SK-N-SH treated with all-trans-retinoic acid at 6 μM for 48 hours (cell line): Measurements from ENCODE around the gene UVRAG.

Experiments
- ATAC-seq: fragments of 200-7000 bp; cut with Tn5 transposase; 3 replicates; pipeline ENCODE4 v1.9.1; 2020; ENCODE audit warnings: mild to moderate bottlenecking, moderate library complexity
- ARNTL ChIP-seq: fragments of 450-650 bp; formaldehyde crosslinking; IDR thresholded peaks from 2 replicates; pipeline ENCODE4 v1.5.0; 2020; ENCODE audit warnings: low read depth, mild to moderate bottlenecking, moderate library complexity, borderline replicate concordance
- BACH2 ChIP-seq: fragments of 250-450 bp; sonication (Bioruptor Pico); IDR thresholded peaks from 2 replicates; pipeline ENCODE4 v1.9.0; 2021; ENCODE audit warnings: mild to moderate bottlenecking, borderline replicate concordance
- CREB5 ChIP-seq: fragments of 250-450 bp; sonication (Bioruptor Pico); IDR thresholded peaks from 2 replicates; pipeline ENCODE4 v1.5.1; 2020; ENCODE audit warnings: low read depth, mild to moderate bottlenecking, moderate library complexity
- CSRNP3 ChIP-seq: fragments of 250-450 bp; sonication (Bioruptor Pico); IDR thresholded peaks from 2 replicates; pipeline ENCODE4 v1.5.1; 2021; ENCODE audit warnings: mild to moderate bottlenecking, moderate library complexity
- ESRRG ChIP-seq: fragments of 250-450 bp; sonication (Bioruptor Pico); IDR thresholded peaks from 2 replicates; pipeline ENCODE4 v1.6.1; 2021; ENCODE audit warnings: mild to moderate bottlenecking
- GLIS3 ChIP-seq: fragments of 250-450 bp; sonication (Bioruptor Pico); IDR thresholded peaks from 2 replicates; pipeline ENCODE4 v1.5.0; 2020; ENCODE audit warnings: mild to moderate bottlenecking, moderate library complexity
- ISL1 ChIP-seq: fragments of 250-450 bp; sonication (Bioruptor Pico); IDR thresholded peaks from 2 replicates; pipeline ENCODE4 v2.1.2; 2022; ENCODE audit warnings: mild to moderate bottlenecking, moderate library complexity
- OSR1 ChIP-seq: fragments of 250-450 bp; sonication (Bioruptor Pico); IDR thresholded peaks from 2 replicates; pipeline ENCODE4 v1.8.0; 2022; ENCODE audit warnings: moderate library complexity, mild to moderate bottlenecking, inconsistent platforms
- PATZ1 ChIP-seq: fragments of 250-450 bp; sonication (Bioruptor Pico); IDR thresholded peaks from 2 replicates; pipeline ENCODE4 v1.8.0; 2020; ENCODE audit warnings: mild to moderate bottlenecking, moderate library complexity, borderline replicate concordance
- POU6F1 ChIP-seq: fragments of 250-450 bp; sonication (Bioruptor Pico); IDR thresholded peaks from 2 replicates; pipeline ENCODE4 v1.8.0; 2021; ENCODE audit warnings: low read depth, mild to moderate bottlenecking, moderate library complexity, borderline replicate concordance
- PPARA ChIP-seq: fragments of 250-450 bp; sonication (Bioruptor Pico); IDR thresholded peaks from 2 replicates; pipeline ENCODE4 v1.5.0; 2020; ENCODE audit warnings: mild to moderate bottlenecking, borderline replicate concordance
- RARB ChIP-seq: fragments of 250-450 bp; sonication (Bioruptor Pico); IDR thresholded peaks from 2 replicates; pipeline ENCODE4 v1.8.0; 2021; ENCODE audit warnings: mild to moderate bottlenecking, moderate library complexity
- SNAI2 ChIP-seq: fragments of 250-450 bp; sonication (Bioruptor Pico); IDR thresholded peaks from 2 replicates; pipeline ENCODE4 v1.5.0; 2020; ENCODE audit warnings: mild to moderate bottlenecking, moderate library complexity
- TCF4 ChIP-seq: fragments of 250-450 bp; sonication (Bioruptor Pico); IDR thresholded peaks from 2 replicates; pipeline ENCODE4 v1.8.0; 2021; ENCODE audit warnings: mild to moderate bottlenecking, moderate library complexity, borderline replicate concordance
- TOX ChIP-seq: fragments of 250-450 bp; sonication (Bioruptor Pico); IDR thresholded peaks from 2 replicates; pipeline ENCODE4 v1.8.0; 2021; ENCODE audit warnings: mild to moderate bottlenecking, moderate library complexity, borderline replicate concordance
- TSHZ2 ChIP-seq: fragments of 250-450 bp; sonication (Bioruptor Pico); IDR thresholded peaks from 2 replicates; pipeline ENCODE4 v1.5.0; 2020; ENCODE audit warnings: mild to moderate bottlenecking, moderate library complexity
- ZC3H10 ChIP-seq: fragments of 250-450 bp; sonication (Bioruptor Pico); IDR thresholded peaks from 2 replicates; pipeline ENCODE4 v1.5.1; 2021; ENCODE audit warnings: mild to moderate bottlenecking, moderate library complexity
- ZFP30 ChIP-seq: fragments of 450-650 bp; formaldehyde crosslinking; IDR thresholded peaks from 2 replicates; pipeline ENCODE4 v1.5.0; 2022; ENCODE audit warnings: mild to moderate bottlenecking, moderate library complexity
- ZNF565 ChIP-seq: fragments of 450-650 bp; formaldehyde crosslinking; conservative IDR thresholded peaks from 2 replicates; pipeline ENCODE4 v1.5.0; 2020; ENCODE audit warnings: low read depth, mild to moderate bottlenecking, moderate library complexity
- ZNF8 ChIP-seq: fragments of 450-650 bp; formaldehyde crosslinking; IDR thresholded peaks from 2 replicates; pipeline ENCODE4 v1.5.0; 2020; ENCODE audit warnings: mild to moderate bottlenecking, moderate library complexity

The UVRAG gene

GRCh38 chr11:76164081-76164480 lies 349.1 kb downstream of the UVRAG start:
- no peak for TF ChIP-seq PATZ1
- TF ChIP-seq CSRNP3 (CRISPR knock-in tag) = no peak
- TF ChIP-seq GLIS3 (CRISPR knock-in tag) = no peak
- TF ChIP-seq PPARA (CRISPR knock-in tag) = no peak
- TF ChIP-seq, all 23 proteins: peak for 0
- no peak for ATAC-seq

- TF ChIP-seq ZC3H10 (CRISPR knock-in tag) (no peak), ZFP30 (no peak), SNAI2 (no peak), CREB5 (no peak), TSHZ2 (CRISPR knock-in tag) (no peak), CSRNP3 (CRISPR knock-in tag) (no peak), ZNF565 (CRISPR knock-in tag) (no peak), ZNF8 (CRISPR knock-in tag) (no peak), BACH2 (no peak), ESRRG (CRISPR knock-in tag) (no peak), POU6F1 (no peak), TCF4 (CRISPR knock-in tag) (no peak), OSR1 (no peak), GLIS3 (CRISPR knock-in tag) (no peak), ARNTL (CRISPR knock-in tag) (no peak), PPARA (CRISPR knock-in tag) (no peak), PATZ1 (no peak), RARB (CRISPR knock-in tag) (no peak), TOX (CRISPR knock-in tag) (no peak), ISL1 (no peak)
- ATAC-seq = no peak
These were observed 350.1 kb downstream of the UVRAG start for GRCh38 chr11:76164861-76165751.
